HG02759 (cell line): ENCODE measurements around the gene RIOK3.

Experiments used
- ATAC-seq: cut with Tn5 transposase; IDR thresholded peaks from one replicate; pipeline ENCODE4 v1.9.1; 2021; ENCODE audit warnings: mild to moderate bottlenecking, moderate library complexity; ENCODE audit not compliant: unreplicated experiment

RIOK3 gene

DNA sequence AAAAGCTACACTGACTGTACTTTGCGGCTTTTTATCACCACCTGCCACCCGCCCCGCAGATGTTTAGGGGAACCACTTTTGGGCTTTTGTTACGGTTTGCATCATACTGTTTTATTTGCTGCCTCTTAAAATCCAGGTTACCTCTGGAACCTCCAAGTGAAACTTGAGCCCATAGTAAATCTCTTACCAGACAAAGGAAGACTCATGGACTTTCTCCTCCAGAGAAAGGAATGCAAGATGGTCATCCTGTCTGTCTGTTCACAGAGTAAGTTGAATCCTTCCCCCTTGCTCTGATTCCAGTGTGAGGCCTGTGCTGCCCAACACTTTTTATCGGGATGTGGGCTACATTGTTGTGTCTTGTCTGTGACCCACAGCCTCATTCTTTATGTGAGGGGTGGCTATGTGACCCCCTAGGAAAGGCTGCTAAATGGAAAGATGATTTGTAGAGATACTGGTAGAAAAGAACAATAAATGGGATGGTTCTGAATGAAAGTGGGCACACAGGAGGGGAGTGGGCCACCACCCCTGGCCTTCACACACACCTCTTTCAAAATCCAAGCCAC, 73.5 kb downstream of the RIOK3 start:
- no peak for ATAC-seq

DNA sequence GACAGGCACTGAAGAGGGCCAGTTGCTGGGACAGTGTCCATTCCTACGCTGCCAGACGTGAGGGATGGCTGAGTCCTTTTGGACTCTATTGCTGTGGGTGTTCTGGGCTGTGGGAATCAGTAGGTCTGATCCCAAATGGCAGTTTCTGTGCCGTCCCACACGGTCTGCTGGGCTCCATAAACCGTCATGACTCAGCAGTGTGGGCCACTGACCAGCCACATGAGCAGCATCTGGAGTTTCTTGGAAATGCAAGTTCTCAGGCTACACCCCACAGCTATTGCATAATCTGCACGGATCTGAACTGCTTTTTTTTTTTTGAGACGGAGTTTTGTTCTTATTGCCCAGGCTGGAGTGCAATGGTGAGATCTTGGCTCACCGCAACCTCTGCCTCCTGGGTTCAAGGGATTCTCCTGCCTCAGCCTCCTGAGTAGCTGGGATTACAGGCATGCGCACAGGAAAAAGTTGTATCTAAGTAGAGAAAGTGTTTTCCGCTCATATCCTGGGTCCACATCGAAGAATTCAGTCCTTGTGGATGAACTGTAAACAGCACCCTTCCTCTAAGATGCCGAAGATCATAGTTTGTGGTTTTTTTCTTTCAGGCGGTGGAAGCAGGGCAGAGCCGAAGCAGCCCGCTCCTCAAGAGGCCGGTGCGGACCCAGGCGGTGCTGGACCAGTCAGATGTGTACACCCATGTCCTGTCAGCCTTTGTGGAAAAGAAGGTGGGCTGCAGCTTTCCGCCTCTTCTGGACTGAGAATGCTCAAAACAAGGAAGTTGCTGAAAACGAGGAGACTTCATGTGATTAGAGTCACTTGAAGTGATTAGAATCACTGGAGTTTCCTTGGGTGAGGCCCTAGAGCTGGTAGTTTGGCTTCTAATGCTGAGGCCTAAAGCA, 75.7 kb downstream of the RIOK3 start:
- ATAC-seq = no peak

GRCh38 chr18:23529604-23530003, 76.5 kb downstream of the RIOK3 start:
- ATAC-seq = no peak

- no peak for ATAC-seq
Measured at GRCh38 chr18:23530195-23530594, 77.1 kb downstream of the RIOK3 start.

GRCh38 chr18:23531912-23532311, 78.8 kb downstream of the RIOK3 start:
- no peak for ATAC-seq
